ENCODE measurements around the gene NKAIN1. TPM values are rescaled to one million over a fixed set of nuclear protein-coding genes. Genes with fewer than 3 reads are reported as not detected.

NKAIN1 gene
- total RNA-seq, 1 experiment from 2014 or later, result 36.8 TPM

DNA sequence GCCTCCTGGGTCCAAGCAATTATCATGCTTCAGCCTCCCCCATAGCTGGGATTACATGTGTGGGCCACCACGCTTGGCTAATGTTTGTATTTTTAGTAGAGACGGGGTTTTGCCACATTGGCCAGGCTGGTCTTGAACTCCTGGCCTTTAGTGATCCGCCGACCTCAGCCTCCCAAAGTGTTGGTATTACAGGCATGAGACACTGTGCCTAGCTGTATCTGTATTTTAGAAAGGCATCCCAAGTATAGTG, 69.3 kb downstream of the NKAIN1 start:
- peak overlapping the region; percentile 90 for H3K27ac Mint-ChIP-seq
- CTCF ChIA-PET, result interaction anchor here (0.8 to 4.5 kb wide), 3 partner anchors 11 to 224 kb away, joined by 3 to 34 read pairs (median 25); no protein-coding TSS in a partner anchor

DNA sequence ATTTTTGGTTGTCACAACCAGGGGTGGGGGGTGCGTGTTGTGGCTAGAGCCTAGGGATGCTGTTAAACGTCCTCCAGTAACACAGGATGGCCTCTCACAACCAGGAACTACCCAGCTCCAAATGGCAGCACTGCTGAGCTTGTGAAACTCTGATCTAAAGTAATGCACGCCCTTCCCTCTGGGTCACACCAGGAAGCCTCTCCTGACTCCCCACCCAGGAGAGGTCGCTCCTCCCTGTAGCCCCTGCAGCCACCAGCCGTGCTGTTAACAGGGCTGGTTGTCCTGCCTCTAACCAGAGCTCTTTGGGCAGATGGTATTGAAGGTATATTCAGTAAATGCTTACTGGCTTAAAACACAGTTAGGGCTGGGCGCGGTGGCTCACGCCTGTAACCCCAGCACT, 73.2 kb downstream of the NKAIN1 start:
- Mint-ChIP-seq H3K36me3 (no peaks in the 10 kb centered on the region), H3K27me3 (ENCODE audit: low read depth) (no peaks in the 10 kb centered on the region), H3K27ac (no peak overlapping the region), H3K9me3 (no peaks in the 10 kb centered on the region), H3K4me1 (peaks cover 17% of the 10 kb centered on the region), H3K4me3 (no peak overlapping the region)
- ChIA-PET CTCF (interaction anchor here (0.5 to 4.5 kb wide), 5 partner anchors 15 to 228 kb away, joined by 3 to 30 read pairs (median 7); no protein-coding TSS in a partner anchor), POLR2A (no interaction called here)
- ATAC-seq, result 0 out of 2 replicates have a peak, but pooled peaks have one; percentile 4
- TF ChIP-seq, protein P1, sequence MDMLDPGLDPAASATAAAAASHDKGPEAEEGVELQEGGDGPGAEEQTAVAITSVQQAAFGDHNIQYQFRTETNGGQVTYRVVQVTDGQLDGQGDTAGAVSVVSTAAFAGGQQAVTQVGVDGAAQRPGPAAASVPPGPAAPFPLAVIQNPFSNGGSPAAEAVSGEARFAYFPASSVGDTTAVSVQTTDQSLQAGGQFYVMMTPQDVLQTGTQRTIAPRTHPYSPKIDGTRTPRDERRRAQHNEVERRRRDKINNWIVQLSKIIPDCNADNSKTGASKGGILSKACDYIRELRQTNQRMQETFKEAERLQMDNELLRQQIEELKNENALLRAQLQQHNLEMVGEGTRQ (CRISPR knock-in tag; IDR thresholded peaks at IDR 0.05), result no peak
- TF ChIP-seq, protein P2, sequence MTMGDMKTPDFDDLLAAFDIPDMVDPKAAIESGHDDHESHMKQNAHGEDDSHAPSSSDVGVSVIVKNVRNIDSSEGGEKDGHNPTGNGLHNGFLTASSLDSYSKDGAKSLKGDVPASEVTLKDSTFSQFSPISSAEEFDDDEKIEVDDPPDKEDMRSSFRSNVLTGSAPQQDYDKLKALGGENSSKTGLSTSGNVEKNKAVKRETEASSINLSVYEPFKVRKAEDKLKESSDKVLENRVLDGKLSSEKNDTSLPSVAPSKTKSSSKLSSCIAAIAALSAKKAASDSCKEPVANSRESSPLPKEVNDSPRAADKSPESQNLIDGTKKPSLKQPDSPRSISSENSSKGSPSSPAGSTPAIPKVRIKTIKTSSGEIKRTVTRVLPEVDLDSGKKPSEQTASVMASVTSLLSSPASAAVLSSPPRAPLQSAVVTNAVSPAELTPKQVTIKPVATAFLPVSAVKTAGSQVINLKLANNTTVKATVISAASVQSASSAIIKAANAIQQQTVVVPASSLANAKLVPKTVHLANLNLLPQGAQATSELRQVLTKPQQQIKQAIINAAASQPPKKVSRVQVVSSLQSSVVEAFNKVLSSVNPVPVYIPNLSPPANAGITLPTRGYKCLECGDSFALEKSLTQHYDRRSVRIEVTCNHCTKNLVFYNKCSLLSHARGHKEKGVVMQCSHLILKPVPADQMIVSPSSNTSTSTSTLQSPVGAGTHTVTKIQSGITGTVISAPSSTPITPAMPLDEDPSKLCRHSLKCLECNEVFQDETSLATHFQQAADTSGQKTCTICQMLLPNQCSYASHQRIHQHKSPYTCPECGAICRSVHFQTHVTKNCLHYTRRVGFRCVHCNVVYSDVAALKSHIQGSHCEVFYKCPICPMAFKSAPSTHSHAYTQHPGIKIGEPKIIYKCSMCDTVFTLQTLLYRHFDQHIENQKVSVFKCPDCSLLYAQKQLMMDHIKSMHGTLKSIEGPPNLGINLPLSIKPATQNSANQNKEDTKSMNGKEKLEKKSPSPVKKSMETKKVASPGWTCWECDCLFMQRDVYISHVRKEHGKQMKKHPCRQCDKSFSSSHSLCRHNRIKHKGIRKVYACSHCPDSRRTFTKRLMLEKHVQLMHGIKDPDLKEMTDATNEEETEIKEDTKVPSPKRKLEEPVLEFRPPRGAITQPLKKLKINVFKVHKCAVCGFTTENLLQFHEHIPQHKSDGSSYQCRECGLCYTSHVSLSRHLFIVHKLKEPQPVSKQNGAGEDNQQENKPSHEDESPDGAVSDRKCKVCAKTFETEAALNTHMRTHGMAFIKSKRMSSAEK (CRISPR knock-in tag; IDR thresholded peaks at IDR 0.05; ENCODE audit: borderline replicate concordance), result no peak
- TF ChIP-seq NFATC4 (CRISPR knock-in tag; IDR thresholded peaks at IDR 0.05), result no peak
- TF ChIP-seq, protein P3, sequence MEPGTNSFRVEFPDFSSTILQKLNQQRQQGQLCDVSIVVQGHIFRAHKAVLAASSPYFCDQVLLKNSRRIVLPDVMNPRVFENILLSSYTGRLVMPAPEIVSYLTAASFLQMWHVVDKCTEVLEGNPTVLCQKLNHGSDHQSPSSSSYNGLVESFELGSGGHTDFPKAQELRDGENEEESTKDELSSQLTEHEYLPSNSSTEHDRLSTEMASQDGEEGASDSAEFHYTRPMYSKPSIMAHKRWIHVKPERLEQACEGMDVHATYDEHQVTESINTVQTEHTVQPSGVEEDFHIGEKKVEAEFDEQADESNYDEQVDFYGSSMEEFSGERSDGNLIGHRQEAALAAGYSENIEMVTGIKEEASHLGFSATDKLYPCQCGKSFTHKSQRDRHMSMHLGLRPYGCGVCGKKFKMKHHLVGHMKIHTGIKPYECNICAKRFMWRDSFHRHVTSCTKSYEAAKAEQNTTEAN (CRISPR knock-in tag; IDR thresholded peaks at IDR 0.05), result no peak
- no peak for TF ChIP-seq NR3C1 (CRISPR knock-in tag; conservative IDR thresholded peaks at IDR 0.05; ENCODE audit: low read depth)
- TF ChIP-seq, protein P4, sequence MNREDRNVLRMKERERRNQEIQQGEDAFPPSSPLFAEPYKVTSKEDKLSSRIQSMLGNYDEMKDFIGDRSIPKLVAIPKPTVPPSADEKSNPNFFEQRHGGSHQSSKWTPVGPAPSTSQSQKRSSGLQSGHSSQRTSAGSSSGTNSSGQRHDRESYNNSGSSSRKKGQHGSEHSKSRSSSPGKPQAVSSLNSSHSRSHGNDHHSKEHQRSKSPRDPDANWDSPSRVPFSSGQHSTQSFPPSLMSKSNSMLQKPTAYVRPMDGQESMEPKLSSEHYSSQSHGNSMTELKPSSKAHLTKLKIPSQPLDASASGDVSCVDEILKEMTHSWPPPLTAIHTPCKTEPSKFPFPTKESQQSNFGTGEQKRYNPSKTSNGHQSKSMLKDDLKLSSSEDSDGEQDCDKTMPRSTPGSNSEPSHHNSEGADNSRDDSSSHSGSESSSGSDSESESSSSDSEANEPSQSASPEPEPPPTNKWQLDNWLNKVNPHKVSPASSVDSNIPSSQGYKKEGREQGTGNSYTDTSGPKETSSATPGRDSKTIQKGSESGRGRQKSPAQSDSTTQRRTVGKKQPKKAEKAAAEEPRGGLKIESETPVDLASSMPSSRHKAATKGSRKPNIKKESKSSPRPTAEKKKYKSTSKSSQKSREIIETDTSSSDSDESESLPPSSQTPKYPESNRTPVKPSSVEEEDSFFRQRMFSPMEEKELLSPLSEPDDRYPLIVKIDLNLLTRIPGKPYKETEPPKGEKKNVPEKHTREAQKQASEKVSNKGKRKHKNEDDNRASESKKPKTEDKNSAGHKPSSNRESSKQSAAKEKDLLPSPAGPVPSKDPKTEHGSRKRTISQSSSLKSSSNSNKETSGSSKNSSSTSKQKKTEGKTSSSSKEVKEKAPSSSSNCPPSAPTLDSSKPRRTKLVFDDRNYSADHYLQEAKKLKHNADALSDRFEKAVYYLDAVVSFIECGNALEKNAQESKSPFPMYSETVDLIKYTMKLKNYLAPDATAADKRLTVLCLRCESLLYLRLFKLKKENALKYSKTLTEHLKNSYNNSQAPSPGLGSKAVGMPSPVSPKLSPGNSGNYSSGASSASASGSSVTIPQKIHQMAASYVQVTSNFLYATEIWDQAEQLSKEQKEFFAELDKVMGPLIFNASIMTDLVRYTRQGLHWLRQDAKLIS (CRISPR knock-in tag; IDR thresholded peaks at IDR 0.05; ENCODE audit: borderline replicate concordance), result no peak
- no peak for TF ChIP-seq ZNF232 (CRISPR knock-in tag; IDR thresholded peaks at IDR 0.05)
- TF ChIP-seq FOXJ3 (CRISPR knock-in tag; IDR thresholded peaks at IDR 0.05; ENCODE audit: borderline replicate concordance), result no peak
- TF ChIP-seq, protein P5, sequence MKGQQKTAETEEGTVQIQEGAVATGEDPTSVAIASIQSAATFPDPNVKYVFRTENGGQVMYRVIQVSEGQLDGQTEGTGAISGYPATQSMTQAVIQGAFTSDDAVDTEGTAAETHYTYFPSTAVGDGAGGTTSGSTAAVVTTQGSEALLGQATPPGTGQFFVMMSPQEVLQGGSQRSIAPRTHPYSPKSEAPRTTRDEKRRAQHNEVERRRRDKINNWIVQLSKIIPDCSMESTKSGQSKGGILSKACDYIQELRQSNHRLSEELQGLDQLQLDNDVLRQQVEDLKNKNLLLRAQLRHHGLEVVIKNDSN (CRISPR knock-in tag; IDR thresholded peaks at IDR 0.05), result no peak
- TF ChIP-seq SMAD3 (CRISPR knock-in tag; IDR thresholded peaks at IDR 0.05; ENCODE audit: borderline replicate concordance), result no peak
- TF ChIP-seq NFE2L1 (CRISPR knock-in tag; IDR thresholded peaks at IDR 0.05), result no peak
- TF ChIP-seq ZBTB21 (CRISPR knock-in tag; IDR thresholded peaks at IDR 0.05; ENCODE audit: borderline replicate concordance), result no peak
- TF ChIP-seq ZNF396 (CRISPR knock-in tag; IDR thresholded peaks at IDR 0.05; ENCODE audit: borderline replicate concordance), result no peak
- TF ChIP-seq, protein P6, sequence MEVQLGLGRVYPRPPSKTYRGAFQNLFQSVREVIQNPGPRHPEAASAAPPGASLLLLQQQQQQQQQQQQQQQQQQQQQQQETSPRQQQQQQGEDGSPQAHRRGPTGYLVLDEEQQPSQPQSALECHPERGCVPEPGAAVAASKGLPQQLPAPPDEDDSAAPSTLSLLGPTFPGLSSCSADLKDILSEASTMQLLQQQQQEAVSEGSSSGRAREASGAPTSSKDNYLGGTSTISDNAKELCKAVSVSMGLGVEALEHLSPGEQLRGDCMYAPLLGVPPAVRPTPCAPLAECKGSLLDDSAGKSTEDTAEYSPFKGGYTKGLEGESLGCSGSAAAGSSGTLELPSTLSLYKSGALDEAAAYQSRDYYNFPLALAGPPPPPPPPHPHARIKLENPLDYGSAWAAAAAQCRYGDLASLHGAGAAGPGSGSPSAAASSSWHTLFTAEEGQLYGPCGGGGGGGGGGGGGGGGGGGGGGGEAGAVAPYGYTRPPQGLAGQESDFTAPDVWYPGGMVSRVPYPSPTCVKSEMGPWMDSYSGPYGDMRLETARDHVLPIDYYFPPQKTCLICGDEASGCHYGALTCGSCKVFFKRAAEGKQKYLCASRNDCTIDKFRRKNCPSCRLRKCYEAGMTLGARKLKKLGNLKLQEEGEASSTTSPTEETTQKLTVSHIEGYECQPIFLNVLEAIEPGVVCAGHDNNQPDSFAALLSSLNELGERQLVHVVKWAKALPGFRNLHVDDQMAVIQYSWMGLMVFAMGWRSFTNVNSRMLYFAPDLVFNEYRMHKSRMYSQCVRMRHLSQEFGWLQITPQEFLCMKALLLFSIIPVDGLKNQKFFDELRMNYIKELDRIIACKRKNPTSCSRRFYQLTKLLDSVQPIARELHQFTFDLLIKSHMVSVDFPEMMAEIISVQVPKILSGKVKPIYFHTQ (CRISPR knock-in tag; IDR thresholded peaks at IDR 0.05), result no peak
- TF ChIP-seq, protein P7, sequence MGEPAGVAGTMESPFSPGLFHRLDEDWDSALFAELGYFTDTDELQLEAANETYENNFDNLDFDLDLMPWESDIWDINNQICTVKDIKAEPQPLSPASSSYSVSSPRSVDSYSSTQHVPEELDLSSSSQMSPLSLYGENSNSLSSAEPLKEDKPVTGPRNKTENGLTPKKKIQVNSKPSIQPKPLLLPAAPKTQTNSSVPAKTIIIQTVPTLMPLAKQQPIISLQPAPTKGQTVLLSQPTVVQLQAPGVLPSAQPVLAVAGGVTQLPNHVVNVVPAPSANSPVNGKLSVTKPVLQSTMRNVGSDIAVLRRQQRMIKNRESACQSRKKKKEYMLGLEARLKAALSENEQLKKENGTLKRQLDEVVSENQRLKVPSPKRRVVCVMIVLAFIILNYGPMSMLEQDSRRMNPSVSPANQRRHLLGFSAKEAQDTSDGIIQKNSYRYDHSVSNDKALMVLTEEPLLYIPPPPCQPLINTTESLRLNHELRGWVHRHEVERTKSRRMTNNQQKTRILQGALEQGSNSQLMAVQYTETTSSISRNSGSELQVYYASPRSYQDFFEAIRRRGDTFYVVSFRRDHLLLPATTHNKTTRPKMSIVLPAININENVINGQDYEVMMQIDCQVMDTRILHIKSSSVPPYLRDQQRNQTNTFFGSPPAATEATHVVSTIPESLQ (CRISPR knock-in tag; IDR thresholded peaks at IDR 0.05), result no peak
- DNase-seq (ENCODE audit: low spot score), result no peak

More for the DNA sequence above, 69.3 kb downstream of the NKAIN1 start:
- POLR2A ChIA-PET, result no interaction called here
- H3K4me1 Mint-ChIP-seq, result peaks cover 11% of the 10 kb centered on the region
- peaks cover 8% of the 10 kb centered on the region for H3K9me3 Mint-ChIP-seq
- DNase-seq (ENCODE audit: low spot score) (no peak), ATAC-seq (no peak)
- peaks cover 8% of the 10 kb centered on the region for H3K36me3 Mint-ChIP-seq
- 0 out of 2 replicates have a peak, but pooled peaks have one; percentile 14 for TF ChIP-seq ZNF121 (CRISPR knock-in tag; IDR thresholded peaks at IDR 0.05)
- TF ChIP-seq, protein P8, sequence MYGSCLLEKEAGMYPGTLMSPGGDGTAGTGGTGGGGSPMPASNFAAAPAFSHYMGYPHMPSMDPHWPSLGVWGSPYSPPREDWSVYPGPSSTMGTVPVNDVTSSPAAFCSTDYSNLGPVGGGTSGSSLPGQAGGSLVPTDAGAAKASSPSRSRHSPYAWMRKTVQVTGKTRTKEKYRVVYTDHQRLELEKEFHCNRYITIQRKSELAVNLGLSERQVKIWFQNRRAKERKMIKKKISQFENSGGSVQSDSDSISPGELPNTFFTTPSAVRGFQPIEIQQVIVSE (CRISPR knock-in tag; IDR thresholded peaks at IDR 0.05; ENCODE audit: borderline replicate concordance), result no peak
- no peak overlapping the region for H3K4me3 Mint-ChIP-seq
- H3K27me3 Mint-ChIP-seq (ENCODE audit: low read depth), result no peaks in the 10 kb centered on the region; the same call in 1 of the 2 replicates
